HG03064 (cell line): Measurements from ENCODE around the gene LTV1.

ENCODE experiments used
- ATAC-seq: cut with Tn5 transposase; IDR thresholded peaks from one replicate; pipeline ENCODE4 v1.9.1; 2021; ENCODE audit warnings: low read depth; ENCODE audit not compliant: unreplicated experiment

Gene LTV1

GRCh38 chr6:143882401-143882930, 39.3 kb downstream of the LTV1 start:
- ATAC-seq = no peak

GRCh38 chr6:143884216-143884900, 41.2 kb downstream of the LTV1 start:
- no peak for ATAC-seq

- ATAC-seq = no peak
Observed at GRCh38 chr6:143885116-143885515, 42.0 kb downstream of the LTV1 start.

- no peak for ATAC-seq
Observed at GRCh38 chr6:143894655-143895054, 51.5 kb downstream of the LTV1 start.

- no peak for ATAC-seq
Observed at GRCh38 chr6:143896126-143896860, 53.2 kb downstream of the LTV1 start.

GRCh38 chr6:143900358-143900757, 57.2 kb downstream of the LTV1 start:
- ATAC-seq = no peak

GRCh38 chr6:143901885-143902750, 59.0 kb downstream of the LTV1 start:
- ATAC-seq = peak; percentile 95

GRCh38 chr6:143902827-143903226, 59.7 kb downstream of the LTV1 start:
- no peak for ATAC-seq

GRCh38 chr6:143911028-143911427, 67.9 kb downstream of the LTV1 start:
- ATAC-seq = no peak

GRCh38 chr6:143912671-143913070, 69.5 kb downstream of the LTV1 start:
- ATAC-seq = no peak
